Mesothelial cell of epicardium (in vitro differentiated cells): ENCODE measurements around the gene ABCB1. TPM values are rescaled to one million over a fixed set of nuclear protein-coding genes. Genes with fewer than 3 reads are reported as not detected.

Experiments used
- DNase-seq, 2 experiments: peaks; one replicate each; pipeline ENCODE4 v3.0.0; 2021; ENCODE audit warnings: low spot score in 2 of 2; ENCODE audit not compliant: unreplicated experiment in 2 of 2
- H3K27ac Mint-ChIP-seq: 2 replicates; pipeline ENCODE4 v1.8.0; 2021; ENCODE audit warnings: mixed read lengths
- H3K27me3 Mint-ChIP-seq: 2 replicates; pipeline ENCODE4 v1.8.0; 2021; ENCODE audit warnings: low read depth, mixed read lengths
- H3K36me3 Mint-ChIP-seq: 2 replicates; pipeline ENCODE4 v1.8.0; 2021; ENCODE audit warnings: mixed read lengths
- H3K4me1 Mint-ChIP-seq: 2 replicates; pipeline ENCODE4 v1.8.0; 2021; ENCODE audit warnings: mixed read lengths
- H3K4me3 Mint-ChIP-seq: 2 replicates; pipeline ENCODE4 v1.8.0; 2021; ENCODE audit warnings: mild to moderate bottlenecking, moderate library complexity, mixed read lengths
- H3K9me3 Mint-ChIP-seq: 2 replicates; pipeline ENCODE4 v1.8.0; 2021; ENCODE audit warnings: mixed read lengths
- total RNA-seq: library from RNA; stranded (reverse); gene quantifications from 3 replicates; pipeline ENCODE4 v1.2.1, GENCODE V29; 2021
- TF ChIP-seq, protein P1 (sequence below): fragments of 200-600 bp; sonication (generic); IDR thresholded peaks from one replicate; pipeline ENCODE4 v1.5.0; 2021; ENCODE audit warnings: antibody characterized with exemption; ENCODE audit not compliant: unreplicated experiment

ABCB1 gene
- total RNA-seq, 1 donor from 2014 or later, result 1.5 TPM

DNA sequence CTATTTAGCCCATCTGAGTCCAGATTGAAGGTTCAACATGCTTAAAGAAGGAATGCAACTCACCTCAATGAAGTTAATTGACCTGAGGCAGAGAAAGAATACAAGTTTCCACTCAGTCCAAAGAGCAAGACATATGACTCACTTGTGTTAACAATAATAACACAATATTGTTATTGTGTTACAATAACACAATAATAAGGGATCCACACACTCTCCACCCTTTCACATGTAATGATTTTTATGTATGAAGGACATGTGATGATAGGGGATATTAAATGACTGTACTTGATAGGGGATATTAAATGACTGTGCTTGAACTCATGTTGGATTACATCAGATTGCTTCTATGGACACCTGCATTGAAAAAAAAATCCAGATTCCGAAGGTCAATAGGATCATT, 3.6 kb upstream of the ABCB1 start:
- no peaks in the 10 kb centered on the region for H3K36me3 Mint-ChIP-seq
- no peak overlapping the region for H3K27ac Mint-ChIP-seq
- TF ChIP-seq, protein P1, sequence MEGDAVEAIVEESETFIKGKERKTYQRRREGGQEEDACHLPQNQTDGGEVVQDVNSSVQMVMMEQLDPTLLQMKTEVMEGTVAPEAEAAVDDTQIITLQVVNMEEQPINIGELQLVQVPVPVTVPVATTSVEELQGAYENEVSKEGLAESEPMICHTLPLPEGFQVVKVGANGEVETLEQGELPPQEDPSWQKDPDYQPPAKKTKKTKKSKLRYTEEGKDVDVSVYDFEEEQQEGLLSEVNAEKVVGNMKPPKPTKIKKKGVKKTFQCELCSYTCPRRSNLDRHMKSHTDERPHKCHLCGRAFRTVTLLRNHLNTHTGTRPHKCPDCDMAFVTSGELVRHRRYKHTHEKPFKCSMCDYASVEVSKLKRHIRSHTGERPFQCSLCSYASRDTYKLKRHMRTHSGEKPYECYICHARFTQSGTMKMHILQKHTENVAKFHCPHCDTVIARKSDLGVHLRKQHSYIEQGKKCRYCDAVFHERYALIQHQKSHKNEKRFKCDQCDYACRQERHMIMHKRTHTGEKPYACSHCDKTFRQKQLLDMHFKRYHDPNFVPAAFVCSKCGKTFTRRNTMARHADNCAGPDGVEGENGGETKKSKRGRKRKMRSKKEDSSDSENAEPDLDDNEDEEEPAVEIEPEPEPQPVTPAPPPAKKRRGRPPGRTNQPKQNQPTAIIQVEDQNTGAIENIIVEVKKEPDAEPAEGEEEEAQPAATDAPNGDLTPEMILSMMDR, result no peak
- H3K4me3 Mint-ChIP-seq, result no peak overlapping the region
- no peaks in the 10 kb centered on the region for H3K9me3 Mint-ChIP-seq
- DNase-seq, result no peak
- peaks cover 71% of the 10 kb centered on the region for H3K27me3 Mint-ChIP-seq
- H3K4me1 Mint-ChIP-seq, result peaks cover 10% of the 10 kb centered on the region

DNA sequence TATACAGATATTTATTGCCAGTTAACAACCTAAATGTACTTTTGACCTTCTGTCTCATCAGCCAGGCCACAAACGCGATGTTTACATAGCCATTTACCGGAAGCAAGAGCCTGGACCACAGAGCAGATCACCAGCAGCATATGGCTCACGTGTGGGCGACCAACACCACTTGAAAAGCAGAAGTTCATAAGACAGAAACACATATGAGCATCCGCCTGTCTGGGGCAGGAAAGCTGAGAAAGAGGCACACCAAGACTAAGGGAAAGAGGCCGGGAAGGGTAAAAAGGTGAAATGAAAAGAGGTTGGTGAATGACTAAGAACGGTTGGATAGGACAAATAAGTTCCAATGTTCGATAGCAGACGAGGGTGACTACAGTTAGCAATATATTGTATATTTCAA, 1.3 kb downstream of the ABCB1 start:
- Mint-ChIP-seq H3K4me3 (no peak overlapping the region), H3K4me1 (peaks cover 10% of the 10 kb centered on the region), H3K27ac (no peak overlapping the region), H3K36me3 (no peaks in the 10 kb centered on the region), H3K9me3 (no peaks in the 10 kb centered on the region), H3K27me3 (peaks cover 85% of the 10 kb centered on the region)
- DNase-seq, result no peak
- TF ChIP-seq, protein P1, result no peak

DNA sequence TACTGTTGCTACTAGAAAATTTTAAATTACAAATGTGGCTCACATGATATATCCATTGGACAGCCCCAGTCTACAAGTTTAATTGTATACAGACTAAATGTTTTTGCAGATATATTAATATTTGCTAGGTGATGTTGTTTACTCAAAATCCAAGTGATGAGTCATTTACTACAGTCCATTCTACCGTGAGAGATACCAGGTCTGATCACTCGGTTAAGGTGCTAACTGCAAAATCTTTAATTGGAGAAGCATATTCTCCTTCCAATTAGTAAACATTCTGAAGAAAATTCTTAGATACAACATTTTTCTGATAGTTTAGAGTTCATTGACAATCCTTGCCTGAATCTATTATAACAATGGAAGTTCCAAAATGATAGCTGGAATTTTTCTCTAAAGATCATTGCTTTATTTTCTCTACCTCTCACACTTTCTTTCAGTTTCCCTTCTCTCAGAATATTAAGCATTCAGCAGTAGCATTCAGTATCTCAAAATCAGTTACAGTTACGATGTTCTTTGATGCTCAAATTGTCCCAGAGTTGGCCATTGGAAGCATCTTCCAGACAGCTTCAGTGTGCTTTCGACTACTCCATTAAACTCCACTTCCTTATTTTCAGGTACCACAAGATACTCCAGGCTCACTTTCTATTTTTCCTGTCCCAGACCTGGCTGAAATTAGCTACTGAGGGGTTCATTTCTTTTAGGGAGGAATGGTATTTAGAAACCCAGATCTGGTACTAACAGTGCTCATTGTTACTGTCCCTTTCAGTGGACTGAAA, 2.3 kb downstream of the ABCB1 start:
- TF ChIP-seq, protein P1, result no peak
- Mint-ChIP-seq H3K4me1 (peaks cover 10% of the 10 kb centered on the region), H3K4me3 (no peak overlapping the region), H3K9me3 (no peaks in the 10 kb centered on the region), H3K27ac (no peak overlapping the region), H3K27me3 (peaks cover 78% of the 10 kb centered on the region), H3K36me3 (no peaks in the 10 kb centered on the region)
- DNase-seq, result no peak

DNA sequence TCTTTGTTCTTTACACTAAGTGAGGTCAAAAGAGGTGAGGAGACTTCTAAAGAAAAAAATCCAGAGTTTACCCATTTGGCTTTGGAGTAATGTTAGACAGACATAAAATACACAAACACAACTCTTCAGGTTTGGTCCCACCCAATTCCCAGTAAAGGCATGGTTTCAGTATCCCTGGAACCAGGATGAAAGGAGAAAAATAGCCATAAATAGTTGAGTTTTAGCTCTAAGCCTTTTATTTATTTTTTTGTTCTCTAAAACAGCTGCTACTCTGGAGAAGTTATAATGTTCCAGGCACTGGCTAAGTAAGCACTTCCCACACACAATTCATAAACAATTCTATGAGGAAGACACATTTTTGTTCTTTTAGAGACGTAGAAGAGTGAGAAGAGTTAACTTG, 4.0 kb downstream of the ABCB1 start:
- Mint-ChIP-seq H3K27me3 (peaks cover 65% of the 10 kb centered on the region), H3K36me3 (no peaks in the 10 kb centered on the region), H3K4me3 (no peak overlapping the region), H3K9me3 (no peaks in the 10 kb centered on the region), H3K4me1 (peaks cover 10% of the 10 kb centered on the region), H3K27ac (no peak overlapping the region)
- no peak for DNase-seq
- TF ChIP-seq, protein P1, result no peak

DNA sequence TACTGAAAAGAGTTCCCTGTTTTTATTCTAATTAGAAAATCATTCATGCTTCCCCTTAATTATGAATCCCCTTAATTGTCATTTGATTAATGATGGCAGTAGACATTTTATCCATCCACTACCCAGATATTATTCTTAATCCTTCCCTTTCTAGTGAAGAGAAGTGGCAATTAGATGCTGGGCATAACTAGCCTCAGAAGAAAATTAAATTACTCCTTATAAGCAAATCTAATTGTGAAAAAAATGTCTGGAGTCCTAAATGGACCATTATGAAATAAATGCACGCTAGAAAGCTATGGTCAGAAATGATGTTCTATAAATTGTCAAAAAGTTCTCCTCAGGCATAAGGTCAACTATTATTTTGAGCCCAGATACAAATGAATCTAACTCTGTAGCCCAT, 4.5 kb downstream of the ABCB1 start:
- H3K27me3 Mint-ChIP-seq, result peaks cover 59% of the 10 kb centered on the region
- no peak for DNase-seq
- peaks cover 8% of the 10 kb centered on the region for H3K4me1 Mint-ChIP-seq
- TF ChIP-seq, protein P1, result no peak
- H3K27ac Mint-ChIP-seq, result no peak overlapping the region
- no peaks in the 10 kb centered on the region for H3K9me3 Mint-ChIP-seq
- H3K36me3 Mint-ChIP-seq, result no peaks in the 10 kb centered on the region
- no peak overlapping the region for H3K4me3 Mint-ChIP-seq

DNA sequence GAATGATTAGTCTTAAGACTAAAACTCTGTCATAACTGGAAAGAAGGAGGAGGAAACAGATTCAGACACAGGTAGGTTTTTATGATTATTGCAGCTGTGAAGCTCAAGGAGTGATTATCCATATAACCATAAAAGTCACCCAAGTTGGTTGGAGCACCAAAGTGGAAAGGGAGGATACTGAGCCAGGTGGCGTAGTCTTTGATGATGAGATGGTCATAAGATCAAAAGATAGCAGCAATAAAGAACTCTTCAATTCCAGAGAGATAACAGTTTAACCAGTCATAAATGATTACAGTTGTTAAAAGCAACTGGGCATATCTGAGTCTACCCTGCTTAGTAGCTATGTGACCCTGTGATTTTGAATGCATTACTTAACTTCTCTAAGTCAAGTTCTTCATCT, 8.4 kb downstream of the ABCB1 start:
- DNase-seq, result no peak

More for the DNA sequence above, 8.4 kb downstream of the ABCB1 start:
- peaks cover 28% of the 10 kb centered on the region for H3K27me3 Mint-ChIP-seq
- H3K4me3 Mint-ChIP-seq, result no peak overlapping the region
- H3K4me1 Mint-ChIP-seq, result no peaks in the 10 kb centered on the region
- no peak overlapping the region for H3K27ac Mint-ChIP-seq
- TF ChIP-seq, protein P1, result no peak
- no peaks in the 10 kb centered on the region for H3K36me3 Mint-ChIP-seq
- H3K9me3 Mint-ChIP-seq, result no peaks in the 10 kb centered on the region
